Keratinocyte (primary cell): ENCODE data around the gene SCUBE2. TPM values are rescaled to one million over a fixed set of nuclear protein-coding genes. Genes with fewer than 3 reads are reported as not detected.
"Not testable (repeated sequence)": the region's sequence is repeated elsewhere in the genome, so short reads cannot be mapped to it uniquely, and the experiment has no call there.

Experiments
- DNase-seq: peaks from one replicate; pipeline ENCODE4 v3.0.0-alpha.2; 2011; ENCODE audit warnings: low read depth, missing footprints, low spot score
- FAIRE-seq: peaks from 2 replicates; lab custom pipeline; 2011; peaks lifted over from hg19 to GRCh38; lab: Jason Lieb, UNC
- H2AFZ ChIP-seq: 2 replicates; pipeline ENCODE4 v1.6.0; 2012; ENCODE audit warnings: low read length, control low read depth, inconsistent platforms; ENCODE audit not compliant: control insufficient read depth
- H3K27ac ChIP-seq: 2 replicates; pipeline ENCODE4 v1.5.1; 2011; ENCODE audit warnings: low read length; ENCODE audit not compliant: control insufficient read depth, insufficient read depth
- H3K27me3 ChIP-seq: 3 replicates; pipeline ENCODE4 v1.6.0; 2011; ENCODE audit warnings: low read length; ENCODE audit not compliant: control insufficient read depth, insufficient read depth; ENCODE audit errors: extremely low read depth
- H3K36me3 ChIP-seq, 2 experiments: 2 replicates in 1 of 2; 3 replicates in 1 of 2; pipeline ENCODE4 v1.5.1; 2011; ENCODE audit warnings: low read length in 2 of 2, mild to moderate bottlenecking in 1 of 2; ENCODE audit not compliant: control insufficient read depth in 2 of 2, insufficient read depth in 2 of 2; ENCODE audit errors: extremely low read depth in 1 of 2
- H3K4me1 ChIP-seq: 3 replicates; pipeline ENCODE4 v1.5.1; 2011; ENCODE audit warnings: low read length; ENCODE audit not compliant: control insufficient read depth, insufficient read depth; ENCODE audit errors: extremely low read depth
- H3K4me2 ChIP-seq: 3 replicates; pipeline ENCODE4 v1.6.0; 2011; ENCODE audit warnings: low read depth, low read length; ENCODE audit not compliant: control insufficient read depth, insufficient read depth; ENCODE audit errors: extremely low read depth
- H3K4me3 ChIP-seq, 3 experiments: fragments of 200-600 bp in 1 of 3; sonication (generic) in 1 of 3; 2 replicates in 2 of 3; 3 replicates in 1 of 3; pipeline ENCODE4 v1.5.1; 2011 to 2016; ENCODE audit warnings: low read length in 3 of 3, mild to moderate bottlenecking in 3 of 3, control low read depth in 2 of 3, inconsistent platforms in 1 of 3, low read depth in 1 of 3, mixed read lengths in 1 of 3, mixed run types in 1 of 3, moderate library complexity in 1 of 3; ENCODE audit not compliant: control insufficient read depth in 2 of 3, insufficient read depth in 2 of 3; ENCODE audit errors: extremely low read depth in 1 of 3
- H3K79me2 ChIP-seq: 2 replicates; pipeline ENCODE4 v1.6.0; 2012; ENCODE audit warnings: low read length; ENCODE audit not compliant: control insufficient read depth, insufficient read depth
- H3K9ac ChIP-seq: 3 replicates; pipeline ENCODE4 v1.6.0; 2011; ENCODE audit warnings: low read length; ENCODE audit not compliant: control insufficient read depth, insufficient read depth; ENCODE audit errors: extremely low read depth
- H3K9me1 ChIP-seq: 3 replicates; pipeline ENCODE4 v1.6.0; 2011; ENCODE audit warnings: low read length; ENCODE audit not compliant: control insufficient read depth, insufficient read depth; ENCODE audit errors: extremely low read depth
- H3K9me3 ChIP-seq: 2 replicates; pipeline ENCODE4 v1.5.1; 2012; ENCODE audit warnings: low read depth, low read length; ENCODE audit not compliant: control insufficient read depth
- H4K20me1 ChIP-seq: 3 replicates; pipeline ENCODE4 v1.6.0; 2011; ENCODE audit warnings: low read length; ENCODE audit not compliant: control insufficient read depth, insufficient read depth; ENCODE audit errors: extremely low read depth
- EZH2 ChIP-seq: IDR thresholded peaks from one replicate; pipeline ENCODE4 v1.6.1; 2012; ENCODE audit warnings: inconsistent platforms, mild to moderate bottlenecking, low read length, moderate library complexity
- dilution Hi-C: fragments of 300-500 bp; cut with MboI; formaldehyde crosslinking; loops from one replicate; pipeline ENCODE4 v1.7.0; 2020; ENCODE audit warnings: low sequenced_read_pairs; ENCODE audit not compliant: extremely low pct_ligation_motif_present
- polyA plus RNA-seq, 5 experiments: library from polyadenylated mRNA; depleted of rRNA in 3 of 5; stranded (reverse) in 3 of 5; stranded (forward) in 1 of 5; unstranded in 1 of 5; fragments of >200 nt; gene quantifications; 1 replicate in 1 of 5; 2 replicates in 3 of 5; 3 replicates in 1 of 5; pipeline versions ENCODE4 v1.2.1 to v1.2.3, GENCODE V29; 2011 to 2012; ENCODE audit warnings: missing spikeins in 2 of 5, low read depth in 1 of 5, low replicate concordance in 1 of 5
- TF ChIP-seq, protein P1 (sequence below), 3 experiments: IDR thresholded peaks in 1 of 3; conservative IDR thresholded peaks in 1 of 3; optimal IDR thresholded peaks in 1 of 3; 2 replicates in 2 of 3; 3 replicates in 1 of 3; pipeline versions ENCODE3 to v1.5.1; 2011; ENCODE audit warnings: low read length in 3 of 3, mild to moderate bottlenecking in 3 of 3, moderate library complexity in 2 of 3, control low read depth in 1 of 3, inconsistent platforms in 1 of 3; ENCODE audit not compliant: insufficient read depth in 2 of 3; ENCODE audit errors: extremely low read depth in 1 of 3

Gene SCUBE2
- polyA plus RNA-seq, 1 donor (not counting 4 experiments of a cell fraction or from before 2014, with no cell fraction given): 1.5 TPM

- Histone ChIP-seq H3K4me3 (no peak overlapping the region), H3K9ac (no peak overlapping the region), H2AFZ (no peak overlapping the region), H3K79me2 (no peaks in the 10 kb centered on the region), H3K27ac (no peak overlapping the region), H3K9me1 (no peaks in the 10 kb centered on the region), H3K27me3 (no peaks in the 10 kb centered on the region), H3K9me3 (no peaks in the 10 kb centered on the region), H3K4me2 (no peak overlapping the region), H4K20me1 (no peaks in the 10 kb centered on the region), H3K4me1 (no peaks in the 10 kb centered on the region), H3K36me3 (no peaks in the 10 kb centered on the region)
- FAIRE-seq (no peak), DNase-seq (no peak)
- dilution Hi-C loops: no loop called here
- TF ChIP-seq EZH2: no peak
- TF ChIP-seq, protein P1, sequence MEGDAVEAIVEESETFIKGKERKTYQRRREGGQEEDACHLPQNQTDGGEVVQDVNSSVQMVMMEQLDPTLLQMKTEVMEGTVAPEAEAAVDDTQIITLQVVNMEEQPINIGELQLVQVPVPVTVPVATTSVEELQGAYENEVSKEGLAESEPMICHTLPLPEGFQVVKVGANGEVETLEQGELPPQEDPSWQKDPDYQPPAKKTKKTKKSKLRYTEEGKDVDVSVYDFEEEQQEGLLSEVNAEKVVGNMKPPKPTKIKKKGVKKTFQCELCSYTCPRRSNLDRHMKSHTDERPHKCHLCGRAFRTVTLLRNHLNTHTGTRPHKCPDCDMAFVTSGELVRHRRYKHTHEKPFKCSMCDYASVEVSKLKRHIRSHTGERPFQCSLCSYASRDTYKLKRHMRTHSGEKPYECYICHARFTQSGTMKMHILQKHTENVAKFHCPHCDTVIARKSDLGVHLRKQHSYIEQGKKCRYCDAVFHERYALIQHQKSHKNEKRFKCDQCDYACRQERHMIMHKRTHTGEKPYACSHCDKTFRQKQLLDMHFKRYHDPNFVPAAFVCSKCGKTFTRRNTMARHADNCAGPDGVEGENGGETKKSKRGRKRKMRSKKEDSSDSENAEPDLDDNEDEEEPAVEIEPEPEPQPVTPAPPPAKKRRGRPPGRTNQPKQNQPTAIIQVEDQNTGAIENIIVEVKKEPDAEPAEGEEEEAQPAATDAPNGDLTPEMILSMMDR (optimal IDR thresholded peaks at IDR 0.05 in 1 of 3, IDR thresholded peaks at IDR 0.05 in 1 of 3, conservative IDR thresholded peaks at IDR 0.05 in 1 of 3; ENCODE audit: extremely low read depth in 1 of 3, insufficient read depth in 2 of 3, low read length in 3 of 3): no peak
Observed at GRCh38 chr11:8983552-8983951, 107.8 kb downstream of the SCUBE2 start.

DNA sequence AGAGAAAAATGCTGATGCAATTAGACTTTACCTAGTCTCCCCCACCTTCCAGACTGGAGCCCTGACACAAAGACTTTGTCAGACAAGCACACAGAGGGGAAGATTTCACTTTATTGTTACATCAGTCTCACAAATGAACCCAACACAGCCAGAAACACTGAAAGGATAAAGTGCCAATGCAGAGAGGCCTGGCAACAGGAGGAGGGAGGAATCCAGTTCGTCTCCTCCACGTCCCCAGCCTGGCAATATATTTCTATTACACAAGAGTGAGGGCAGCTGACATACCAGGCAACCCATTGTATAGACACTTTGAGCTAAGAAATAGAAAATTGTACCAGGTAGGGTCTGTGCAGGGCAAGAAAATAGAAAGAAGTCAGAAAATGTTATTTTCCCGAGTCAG lies 110.9 kb downstream of the SCUBE2 start:
- DNase-seq (no peak), FAIRE-seq (no peak)
- Histone ChIP-seq H3K4me3 (no peak overlapping the region), H3K4me2 (no peak overlapping the region), H3K4me1 (no peaks in the 10 kb centered on the region), H3K9ac (no peak overlapping the region), H3K9me1 (no peaks in the 10 kb centered on the region), H3K36me3 (no peaks in the 10 kb centered on the region), H2AFZ (no peak overlapping the region), H3K27me3 (no peaks in the 10 kb centered on the region), H4K20me1 (no peaks in the 10 kb centered on the region), H3K27ac (no peak overlapping the region), H3K79me2 (no peaks in the 10 kb centered on the region), H3K9me3 (no peaks in the 10 kb centered on the region)
- TF ChIP-seq EZH2: no peak
- TF ChIP-seq, protein P1 (optimal IDR thresholded peaks at IDR 0.05 in 1 of 3, IDR thresholded peaks at IDR 0.05 in 1 of 3, conservative IDR thresholded peaks at IDR 0.05 in 1 of 3; ENCODE audit: extremely low read depth in 1 of 3, insufficient read depth in 2 of 3, low read length in 3 of 3): no peak
- dilution Hi-C loops: no loop called here

- DNase-seq, H3K9me3 ChIP-seq, H3K27me3 ChIP-seq, H3K9ac ChIP-seq, H3K79me2 ChIP-seq, H3K36me3 ChIP-seq, H2AFZ ChIP-seq, H3K4me2 ChIP-seq, dilution Hi-C loops, H3K27ac ChIP-seq, H3K4me1 ChIP-seq, H3K9me1 ChIP-seq, H4K20me1 ChIP-seq, H3K4me3 ChIP-seq: not testable (repeated sequence)
- peak; percentile 9 for FAIRE-seq
Observed at GRCh38 chr11:8979365-8979764, 112.0 kb downstream of the SCUBE2 start.
